GM15510 (cell line): Measurements from ENCODE around the gene LGR4.

ENCODE experiments used
- POLR2A ChIP-seq: IDR thresholded peaks from 3 replicates; pipeline ENCODE4 v1.6.1; 2011; ENCODE audit warnings: borderline replicate concordance; ENCODE audit not compliant: insufficient read length; ENCODE audit errors: extremely low read depth

The LGR4 gene

GRCh38 chr11:27472398-27473016, at the start of gene LGR4:
LGR4 (minus strand) TSS chr11:27472790; CDS start chr11:27472302, 488 bp downstream.
- no peak for TF ChIP-seq POLR2A

- no peak for TF ChIP-seq POLR2A
Observed at GRCh38 chr11:27520226-27520625, 47.6 kb upstream of the LGR4 start.

GRCh38 chr11:27518518-27518917, 45.9 kb upstream of the LGR4 start:
- TF ChIP-seq POLR2A, result no peak

- TF ChIP-seq POLR2A, result no peak
Observed at GRCh38 chr11:27514558-27514957, 42.0 kb upstream of the LGR4 start.

- TF ChIP-seq POLR2A, result no peak
Observed at GRCh38 chr11:27514076-27514475, 41.5 kb upstream of the LGR4 start.

- TF ChIP-seq POLR2A, result no peak
Observed at GRCh38 chr11:27513389-27513788, 40.8 kb upstream of the LGR4 start.

GRCh38 chr11:27512238-27512637, 39.6 kb upstream of the LGR4 start:
- TF ChIP-seq POLR2A, result no peak

GRCh38 chr11:27509908-27510307, 37.3 kb upstream of the LGR4 start:
- TF ChIP-seq POLR2A, result no peak

GRCh38 chr11:27507557-27508322, 35.1 kb upstream of the LGR4 start:
- no peak for TF ChIP-seq POLR2A

- peak; percentile 96 for TF ChIP-seq POLR2A
Observed at GRCh38 chr11:27506200-27507182, 33.9 kb upstream of the LGR4 start, which contains the start of gene LIN7C. LIN7C (minus strand) TSS chr11:27506769; CDS start chr11:27506752, 17 bp downstream.

GRCh38 chr11:27505781-27506180, 33.2 kb upstream of the LGR4 start:
- TF ChIP-seq POLR2A, result no peak

GRCh38 chr11:27504205-27504604, 31.6 kb upstream of the LGR4 start:
- no peak for TF ChIP-seq POLR2A

- no peak for TF ChIP-seq POLR2A
Observed at GRCh38 chr11:27501100-27501499, 28.5 kb upstream of the LGR4 start.

- no peak for TF ChIP-seq POLR2A
Observed at GRCh38 chr11:27497911-27498310, 25.3 kb upstream of the LGR4 start.
